K562 (cell line): ENCODE measurements around the gene SLC30A10. TPM values are rescaled to one million over a fixed set of nuclear protein-coding genes. Genes with fewer than 3 reads are reported as not detected.

ENCODE experiments used
- ATAC-seq: fragments of 200-7000 bp; cut with Tn5 transposase; 3 replicates; pipeline ENCODE4 v1.9.1; 2020; ENCODE audit warnings: moderate library complexity
- BruUV-seq: library from RNA; stranded (reverse); fragments of 400-500 nt; replicated peaks from 2 replicates; lab custom pipeline; 2021; lab: Mats Ljungman, UMichigan
- CTCF ChIA-PET: fragments of 300-600 bp; formaldehyde crosslinking; extraction: SDS; loops from one replicate; lab custom pipeline; 2021; ENCODE audit warnings: low intra/inter-chr PET ratio; lab: Yijun Ruan, JAX
- POLR2A ChIA-PET: fragments of 300-600, 350-650 bp; sonication (Branson Sonifier 250); formaldehyde crosslinking; extraction: SDS; loops from one replicate; lab custom pipeline; 2021; ENCODE audit warnings: antibody characterized with exemption, inconsistent platforms; lab: Yijun Ruan, JAX
- DNase-seq, 4 experiments: peaks; one replicate each; pipeline versions ENCODE4 v3.0.0 to v3.0.0-alpha.2; 2011 to 2018; ENCODE audit warnings: low spot score in 3 of 4, mixed read lengths in 3 of 4; ENCODE audit errors: extremely low read depth in 1 of 4
- FAIRE-seq: peaks from 2 replicates; lab custom pipeline; 2011; peaks lifted over from hg19 to GRCh38; lab: Jason Lieb, UNC
- H2AFZ ChIP-seq: 2 replicates; pipeline ENCODE4 v1.6.0; 2011; ENCODE audit warnings: low read depth, low read length, control low read depth, inconsistent platforms
- H3K27ac ChIP-seq: fragments of 200-600 bp; 3 replicates; pipeline ENCODE4 v1.8.0; 2011; ENCODE audit warnings: low read depth, mild to moderate bottlenecking, control low read depth, inconsistent platforms, low read length, moderate library complexity, mixed read lengths; ENCODE audit errors: extremely low read depth
- H3K27me3 ChIP-seq, 2 experiments: fragments of 300-600 bp in 1 of 2; 2 replicates in 1 of 2; 3 replicates in 1 of 2; pipeline versions ENCODE4 v1.6.0 to v1.8.0; 2011; ENCODE audit warnings: inconsistent platforms in 2 of 2, low read length in 2 of 2, mild to moderate bottlenecking in 1 of 2, mixed read lengths in 1 of 2, moderate library complexity in 1 of 2; ENCODE audit not compliant: control insufficient read depth in 2 of 2, insufficient read depth in 2 of 2
- H3K36me3 ChIP-seq: fragments of 300-600 bp; 3 replicates; pipeline ENCODE4 v1.8.0; 2011; ENCODE audit warnings: mild to moderate bottlenecking, low read length, inconsistent platforms; ENCODE audit not compliant: control insufficient read depth, insufficient read depth
- H3K4me1 ChIP-seq, 2 experiments: fragments of 200-600 bp in 1 of 2; replicated peaks in 1 of 2; 2 replicates in 1 of 2; 3 replicates in 1 of 2; pipeline versions ENCODE4 v1.5.1 to v1.8.0; 2011; ENCODE audit warnings: inconsistent platforms in 2 of 2, low read length in 2 of 2, mild to moderate bottlenecking in 1 of 2, mixed read lengths in 1 of 2, moderate library complexity in 1 of 2; ENCODE audit not compliant: control insufficient read depth in 2 of 2, insufficient read depth in 2 of 2
- H3K4me2 ChIP-seq: 2 replicates; pipeline ENCODE4 v1.6.1; 2011; ENCODE audit warnings: low read length, control low read depth, inconsistent platforms, mixed read lengths; ENCODE audit not compliant: insufficient read depth
- H3K4me3 ChIP-seq: fragments of 200-600 bp; sonication (generic), shearing (Covaris generic); 2 replicates; pipeline ENCODE4 v1.5.1; 2016; ENCODE audit warnings: control low read depth, inconsistent platforms
- H3K79me2 ChIP-seq: fragments of 200-600 bp; 3 replicates; pipeline ENCODE4 v1.8.0; 2011; ENCODE audit warnings: low read length, inconsistent platforms; ENCODE audit not compliant: control insufficient read depth, insufficient read depth
- H3K9ac ChIP-seq, 2 experiments: 2 replicates each; pipeline versions ENCODE4 v1.6.0 to v1.6.1; 2011; ENCODE audit warnings: low read depth in 2 of 2, low read length in 2 of 2, control low read depth in 1 of 2, inconsistent platforms in 1 of 2, mild to moderate bottlenecking in 1 of 2, mixed read lengths in 1 of 2; ENCODE audit not compliant: insufficient read depth in 1 of 2
- H3K9me1 ChIP-seq: one replicate; pipeline ENCODE4 v1.6.0; 2011; ENCODE audit warnings: inconsistent platforms, mild to moderate bottlenecking, low read length, moderate library complexity; ENCODE audit not compliant: control insufficient read depth, insufficient read depth
- H3K9me3 ChIP-seq: replicated peaks from 2 replicates; pipeline ENCODE4 v1.5.1; 2011; ENCODE audit warnings: low read depth, low read length, inconsistent platforms; ENCODE audit not compliant: control insufficient read depth, insufficient read depth
- H4K20me1 ChIP-seq: replicated peaks from 2 replicates; pipeline ENCODE4 v1.6.1; 2011; ENCODE audit warnings: low read length, inconsistent platforms, mixed read lengths; ENCODE audit not compliant: control insufficient read depth, insufficient read depth
- EWSR1 ChIP-seq: fragments of 450-650 bp; IDR thresholded peaks from 2 replicates; pipeline ENCODE4 v1.6.1; 2018; ENCODE audit warnings: borderline replicate concordance, mild to moderate bottlenecking, low read depth, moderate library complexity; ENCODE audit not compliant: partially characterized antibody
- HDAC1 ChIP-seq, 2 experiments: fragments of 450-650 bp; IDR thresholded peaks; 2 replicates each; pipeline ENCODE4 v1.6.1; 2016 to 2017; ENCODE audit warnings: inconsistent platforms in 1 of 2, mild to moderate bottlenecking in 1 of 2, moderate library complexity in 1 of 2
- JUND ChIP-seq, 2 experiments: IDR thresholded peaks; 2 replicates in 1 of 2; 3 replicates in 1 of 2; pipeline ENCODE4 v1.6.1; 2011; ENCODE audit warnings: borderline replicate concordance in 2 of 2, low read depth in 2 of 2, low read length in 2 of 2, improper control_type of control experiment in 1 of 2, missing biosample characterization in 1 of 2, missing genetic modification characterization in 1 of 2, missing genetic modification reagents in 1 of 2
- ZBTB2 ChIP-seq: fragments of 450-650 bp; IDR thresholded peaks from 2 replicates; pipeline ENCODE4 v1.6.1; 2016; ENCODE audit warnings: antibody characterized with exemption
- ZNF785 ChIP-seq: fragments of 250-450 bp; sonication (Bioruptor Pico); IDR thresholded peaks from 2 replicates; pipeline ENCODE4 v1.4.0; 2020; ENCODE audit warnings: mild to moderate bottlenecking
- WGBS: fragments of 100-300 bp; shearing (Covaris generic); methylation state at CpG from one replicate; pipeline ENCODE4 v1.1.6; 2016; ENCODE audit warnings: low coverage, mixed read lengths; ENCODE audit not compliant: insufficient coverage; ENCODE audit errors: missing lambda C conversion rate; 5-methylcytosine and 5-hydroxymethylcytosine counted together
- in situ Hi-C: fragments of 300-500 bp; cut with MboI; formaldehyde crosslinking; loops from 4 replicates; pipeline ENCODE4 v1.15.0; 2018; ENCODE audit warnings: inconsistent platforms, mixed read lengths
- intact Hi-C: fragments of 100-400 bp; cut with micrococcal nuclease; formaldehyde crosslinking; loops from 2 replicates; pipeline ENCODE4 v1.14.2; 2022
- polyA plus RNA-seq, 8 experiments: library from polyadenylated mRNA; depleted of rRNA in 4 of 8; stranded (reverse) in 5 of 8; unstranded in 3 of 8; fragments of >200 nt; fragmentation: Nextera tagmentation in 2 of 8; fragmentation: Illumina TruSeq in 1 of 8; extraction: Ambion mirVana in 2 of 8; extraction: Trizol in 1 of 8; gene quantifications; 2 replicates each; pipeline versions ENCODE4 v1.2.1 to v1.2.3, GENCODE V29; 2011 to 2014; ENCODE audit warnings: inconsistent platforms in 1 of 8, missing spikeins in 1 of 8
- total RNA-seq, 7 experiments: library from RNA; depleted of rRNA in 6 of 7; stranded (reverse); fragments of >200 nt in 6 of 7; fragmentation: Illumina TruSeq in 2 of 7; extraction: Trizol in 2 of 7; gene quantifications; 2 replicates each; pipeline versions ENCODE4 v1.2.1 to v1.2.3, GENCODE V29; 2011 to 2021; ENCODE audit warnings: low replicate concordance in 1 of 7
- TF ChIP-seq, protein P1 (sequence below): sonication (generic); formaldehyde crosslinking; IDR thresholded peaks from 2 replicates; pipeline ENCODE4 v1.8.0; 2022; ENCODE audit warnings: mild to moderate bottlenecking, missing genetic modification reagents
- TF ChIP-seq, protein P2 (sequence below): IDR thresholded peaks from 2 replicates; pipeline ENCODE4 v1.6.1; 2014; ENCODE audit warnings: antibody characterized with exemption

The SLC30A10 gene
- total and polyA plus RNA-seq, 9 of the 15 experiments (the other 6 are each of a cell fraction or from before 2014, with no cell fraction given) = 2.6 to 11.3 (median 7.1) TPM

DNA sequence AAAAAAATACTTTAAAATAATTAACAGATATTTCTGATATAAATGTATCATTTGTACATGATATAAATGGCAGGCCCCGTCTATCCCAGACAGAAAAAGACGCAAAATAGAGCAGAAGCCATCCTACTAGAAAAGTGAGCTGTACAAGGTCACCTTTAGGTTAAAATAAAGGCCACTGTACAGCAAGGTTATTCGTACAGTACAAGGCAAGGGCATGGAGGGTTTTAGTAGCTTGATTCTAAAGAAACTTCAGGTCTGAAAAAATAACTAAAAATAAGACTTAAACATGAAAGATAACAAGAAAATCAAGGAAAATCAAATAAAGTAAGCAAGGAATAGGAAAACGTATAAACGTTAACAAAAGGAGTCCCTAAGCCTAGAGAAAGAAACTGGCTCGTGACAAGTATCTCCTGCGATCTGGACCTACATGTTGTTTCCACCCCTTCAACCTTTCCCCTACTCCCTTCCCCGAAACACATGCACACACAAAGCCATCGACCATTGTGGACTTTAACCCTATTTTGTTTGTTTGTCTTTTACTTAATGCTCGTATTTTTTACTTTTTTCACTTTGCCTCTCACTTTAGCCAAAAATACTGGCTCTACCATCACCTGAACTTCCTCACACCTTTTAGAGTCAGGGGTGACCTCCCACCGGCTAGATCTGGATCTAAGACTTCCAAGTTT is 26.5 kb upstream of the SLC30A10 start:
- no TSS peak for BruUV-seq
- H3K4me2 ChIP-seq = peak overlapping the region; percentile 32; the same call in 1 of the 2 replicates
- TF ChIP-seq, protein P1, sequence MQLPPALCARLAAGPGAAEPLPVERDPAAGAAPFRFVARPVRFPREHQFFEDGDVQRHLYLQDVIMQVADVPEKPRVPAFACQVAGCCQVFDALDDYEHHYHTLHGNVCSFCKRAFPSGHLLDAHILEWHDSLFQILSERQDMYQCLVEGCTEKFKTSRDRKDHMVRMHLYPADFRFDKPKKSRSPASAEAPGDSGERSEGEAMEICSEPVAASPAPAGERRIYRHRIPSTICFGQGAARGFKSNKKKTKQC (CRISPR knock-in tag) = no peak
- TF ChIP-seq HDAC1 (IDR thresholded peaks at IDR 0.05) (peak; percentile 18 to 67; a peak in 1 of 4 replicates), ZBTB2 (0 out of 2 replicates have a peak, but pooled peaks have one; percentile 31), JUND (IDR thresholded peaks at IDR 0.05; ENCODE audit: borderline replicate concordance, low read depth, low read length) (no peak), JUND (tag; IDR thresholded peaks at IDR 0.05; ENCODE audit: borderline replicate concordance, low read depth, low read length) (no peak), EWSR1 (no peak), ZNF785 (CRISPR knock-in tag) (no peak)
- TF ChIP-seq, protein P2, sequence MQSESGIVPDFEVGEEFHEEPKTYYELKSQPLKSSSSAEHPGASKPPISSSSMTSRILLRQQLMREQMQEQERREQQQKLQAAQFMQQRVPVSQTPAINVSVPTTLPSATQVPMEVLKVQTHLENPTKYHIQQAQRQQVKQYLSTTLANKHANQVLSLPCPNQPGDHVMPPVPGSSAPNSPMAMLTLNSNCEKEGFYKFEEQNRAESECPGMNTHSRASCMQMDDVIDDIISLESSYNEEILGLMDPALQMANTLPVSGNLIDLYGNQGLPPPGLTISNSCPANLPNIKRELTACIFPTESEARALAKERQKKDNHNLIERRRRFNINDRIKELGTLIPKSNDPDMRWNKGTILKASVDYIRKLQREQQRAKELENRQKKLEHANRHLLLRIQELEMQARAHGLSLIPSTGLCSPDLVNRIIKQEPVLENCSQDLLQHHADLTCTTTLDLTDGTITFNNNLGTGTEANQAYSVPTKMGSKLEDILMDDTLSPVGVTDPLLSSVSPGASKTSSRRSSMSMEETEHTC = no peak

More for the DNA sequence above, 26.5 kb upstream of the SLC30A10 start:
- Histone ChIP-seq H3K79me2 (no peaks in the 10 kb centered on the region), H2AFZ (peak overlapping the region; percentile 84), H3K9ac (no peak overlapping the region), H3K27ac (no peak overlapping the region; the same call in 2 of the 3 replicates), H3K36me3 (no peaks in the 10 kb centered on the region), H3K4me3 (no peak overlapping the region), H3K27me3 (no peaks in the 10 kb centered on the region), H3K4me1 (peaks cover 0 to 9% of the 10 kb centered on the region in 2 experiments; a peak in 2 of 5 replicates), H4K20me1 (no peaks in the 10 kb centered on the region), H3K9me1 (no peaks in the 10 kb centered on the region), H3K9me3 (0 out of 2 replicates have a peak, but pooled peaks cover 2% of the 10 kb centered on the region)
- FAIRE-seq = no peak
- WGBS = 48% methylated on average over 11 of the region's 11 CpGs
- in situ Hi-C loops (no loop called here), intact Hi-C loops (no loop called here)
- POLR2A ChIA-PET = interaction anchor here (0.7 to 1.7 kb wide), 3 partner anchors 8 to 21 kb away, joined by 3 to 4 read pairs (median 3); no protein-coding TSS in a partner anchor
- peak; percentile 50 for ATAC-seq
- CTCF ChIA-PET = no interaction called here
- no peak for DNase-seq
